Fibroblast of pulmonary artery (primary cell): ENCODE measurements around the gene SYCP1.
"Not testable (repeated sequence)": the region's sequence is repeated elsewhere in the genome, so short reads cannot be mapped to it uniquely, and the experiment has no call there.

Experiments
- DNase-seq: peaks from one replicate; pipeline ENCODE4 v3.0.0-alpha.2; 2010; ENCODE audit warnings: low read depth
- H3K4me3 ChIP-seq: replicated peaks from 2 replicates; pipeline ENCODE4 v1.5.1; 2011; ENCODE audit warnings: low read depth, mild to moderate bottlenecking, control low read depth, low read length, moderate library complexity
- TF ChIP-seq, protein P1 (sequence below): IDR thresholded peaks from 2 replicates; pipeline ENCODE4 v1.5.1; 2011; ENCODE audit warnings: mild to moderate bottlenecking, control low read depth, low read length, inconsistent platforms; ENCODE audit errors: missing control alignments

Gene SYCP1

DNA sequence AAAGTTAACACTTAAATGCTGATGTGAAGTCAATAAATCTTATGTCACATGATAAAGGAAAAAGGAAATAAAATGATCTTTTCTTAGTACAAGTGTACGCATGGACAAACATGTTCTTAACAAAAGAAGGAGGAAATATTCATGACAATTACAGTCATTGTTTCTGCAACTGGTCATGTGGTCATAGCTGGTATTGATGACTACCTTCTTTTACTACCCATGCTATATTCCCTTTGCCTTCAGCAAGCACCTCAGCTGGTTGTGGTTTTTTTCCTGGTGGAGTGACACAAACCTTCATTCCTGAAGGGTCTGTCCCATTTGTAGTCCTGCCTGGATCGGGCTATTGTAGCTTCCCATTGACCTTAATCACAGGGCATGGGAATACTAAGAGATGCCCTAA is 151.5 kb downstream of the SYCP1 start:
- H3K4me3 ChIP-seq, result no peak overlapping the region
- DNase-seq, result no peak
- TF ChIP-seq, protein P1, sequence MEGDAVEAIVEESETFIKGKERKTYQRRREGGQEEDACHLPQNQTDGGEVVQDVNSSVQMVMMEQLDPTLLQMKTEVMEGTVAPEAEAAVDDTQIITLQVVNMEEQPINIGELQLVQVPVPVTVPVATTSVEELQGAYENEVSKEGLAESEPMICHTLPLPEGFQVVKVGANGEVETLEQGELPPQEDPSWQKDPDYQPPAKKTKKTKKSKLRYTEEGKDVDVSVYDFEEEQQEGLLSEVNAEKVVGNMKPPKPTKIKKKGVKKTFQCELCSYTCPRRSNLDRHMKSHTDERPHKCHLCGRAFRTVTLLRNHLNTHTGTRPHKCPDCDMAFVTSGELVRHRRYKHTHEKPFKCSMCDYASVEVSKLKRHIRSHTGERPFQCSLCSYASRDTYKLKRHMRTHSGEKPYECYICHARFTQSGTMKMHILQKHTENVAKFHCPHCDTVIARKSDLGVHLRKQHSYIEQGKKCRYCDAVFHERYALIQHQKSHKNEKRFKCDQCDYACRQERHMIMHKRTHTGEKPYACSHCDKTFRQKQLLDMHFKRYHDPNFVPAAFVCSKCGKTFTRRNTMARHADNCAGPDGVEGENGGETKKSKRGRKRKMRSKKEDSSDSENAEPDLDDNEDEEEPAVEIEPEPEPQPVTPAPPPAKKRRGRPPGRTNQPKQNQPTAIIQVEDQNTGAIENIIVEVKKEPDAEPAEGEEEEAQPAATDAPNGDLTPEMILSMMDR, result no peak

GRCh38 chr1:115012006-115012405 is 157.3 kb downstream of the SYCP1 start:
- DNase-seq, result no peak
- TF ChIP-seq, protein P1, result no peak
- no peak overlapping the region for H3K4me3 ChIP-seq

DNA sequence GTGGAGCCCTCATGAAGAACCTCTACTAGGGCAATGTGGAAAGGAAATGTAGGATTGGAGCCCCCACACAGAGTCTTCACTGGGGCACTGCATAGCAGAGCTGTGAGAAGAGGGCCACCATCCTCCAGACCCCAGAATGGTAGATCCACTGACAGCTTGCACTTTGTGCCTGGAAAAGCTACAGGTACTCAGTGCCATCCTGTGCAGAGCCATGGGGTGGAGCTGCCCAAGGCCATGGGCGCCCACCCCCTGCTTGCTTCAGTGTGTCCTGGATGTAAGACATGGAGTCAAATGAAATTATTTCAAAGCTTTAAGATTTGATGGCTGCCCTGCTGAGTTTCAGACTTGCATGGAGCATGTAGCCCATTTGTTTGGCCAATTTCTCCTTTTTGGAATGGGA is 157.8 kb downstream of the SYCP1 start:
- TF ChIP-seq, protein P1, result no peak
- H3K4me3 ChIP-seq, result no peak overlapping the region
- no peak for DNase-seq

- DNase-seq, result no peak
- TF ChIP-seq, protein P1, result no peak
- no peak overlapping the region for H3K4me3 ChIP-seq
Measured at GRCh38 chr1:115013792-115014191, 159.1 kb downstream of the SYCP1 start.

DNA sequence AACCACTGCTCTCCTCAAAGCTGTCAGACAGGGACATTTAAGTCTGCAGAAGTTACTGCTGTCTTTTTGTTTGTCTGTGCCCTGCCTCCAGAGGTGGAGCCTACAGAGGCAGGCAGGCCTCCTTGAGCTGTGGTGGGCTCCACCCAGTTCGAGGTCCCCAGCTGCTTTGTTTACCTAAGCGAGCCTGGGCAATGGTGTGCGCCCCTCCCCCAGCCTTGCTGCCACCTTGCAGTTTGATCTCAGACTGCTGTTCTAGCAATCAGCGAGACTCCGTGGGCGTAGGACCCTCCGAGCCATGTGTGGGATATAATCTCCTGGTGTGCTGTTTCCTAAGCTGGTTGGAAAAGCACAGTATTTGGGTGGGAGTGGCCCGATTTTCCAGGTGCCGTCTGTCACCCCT is 164.9 kb downstream of the SYCP1 start:
- H3K4me3 ChIP-seq, DNase-seq: not testable (repeated sequence)

GRCh38 chr1:115021145-115021544 is 166.5 kb downstream of the SYCP1 start:
- H3K4me3 ChIP-seq, result no peak overlapping the region
- TF ChIP-seq, protein P1, result no peak
- DNase-seq, result no peak

- H3K4me3 ChIP-seq, result no peak overlapping the region
- DNase-seq, result no peak
- TF ChIP-seq, protein P1, result no peak
Measured at GRCh38 chr1:115023593-115023992, 168.9 kb downstream of the SYCP1 start.

DNA sequence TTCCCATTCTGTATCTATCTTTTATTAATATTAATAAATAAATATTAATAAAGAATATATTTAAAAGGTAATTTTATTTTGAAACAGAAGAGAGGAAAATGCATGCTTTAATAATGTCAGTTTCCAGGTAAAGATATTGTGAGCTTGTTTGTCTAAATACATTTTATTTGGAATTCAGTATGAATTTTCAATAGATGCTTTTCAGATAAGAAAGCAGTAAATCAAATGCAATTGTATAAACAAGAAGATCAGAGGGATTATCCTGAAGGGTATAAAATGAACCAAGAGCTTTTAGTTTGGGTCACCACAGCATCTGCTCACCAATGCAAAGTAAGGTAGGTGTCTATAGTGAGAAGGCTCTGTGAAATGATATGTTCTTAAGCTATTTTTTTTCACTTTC is 174.9 kb downstream of the SYCP1 start, which contains the start of gene TSHB:
Gene TSHB (plus strand): TSS at position 301 of the 400 bp plus-strand sequence. CDS start 3,537 bp downstream, outside the sequence.
- H3K4me3 ChIP-seq, result no peak within 1 kb of the TSS
- TF ChIP-seq, protein P1, result no peak
- no peak for DNase-seq
